H9 (cell line): ENCODE measurements around the gene MXRA7. TPM values are rescaled to one million over a fixed set of nuclear protein-coding genes. Genes with fewer than 3 reads are reported as not detected.
"Not testable (repeated sequence)": the region's sequence is repeated elsewhere in the genome, so short reads cannot be mapped to it uniquely, and the experiment has no call there.

Source experiments
- DNase-seq: peaks from one replicate; pipeline ENCODE4 v3.0.0-alpha.2; 2017
- H2AFZ ChIP-seq: one replicate; pipeline ENCODE4 v1.6.1; 2013; ENCODE audit warnings: mild to moderate bottlenecking, low read length, control low read depth, moderate library complexity
- H2AK5ac ChIP-seq: 2 replicates; pipeline ENCODE4 v1.6.1; 2013; ENCODE audit warnings: low read length, control low read depth, mixed read lengths; ENCODE audit not compliant: insufficient read length
- H2BK120ac ChIP-seq: one replicate; pipeline ENCODE4 v1.6.1; 2013; ENCODE audit warnings: low read depth, mild to moderate bottlenecking, low read length, control low read depth, inconsistent platforms; ENCODE audit not compliant: poor library complexity, severe bottlenecking
- H2BK12ac ChIP-seq: 2 replicates; pipeline ENCODE4 v1.6.1; 2013; ENCODE audit warnings: low read length, control low read depth, mixed read lengths, low read depth; ENCODE audit not compliant: insufficient read length
- H2BK15ac ChIP-seq: 2 replicates; pipeline ENCODE4 v1.6.1; 2013; ENCODE audit warnings: low read depth, low read length, control low read depth
- H2BK20ac ChIP-seq: one replicate; pipeline ENCODE4 v1.6.1; 2013; ENCODE audit warnings: low read depth, mild to moderate bottlenecking, low read length, control low read depth, inconsistent platforms; ENCODE audit not compliant: poor library complexity, severe bottlenecking
- H2BK5ac ChIP-seq: 2 replicates; pipeline ENCODE4 v1.6.1; 2013; ENCODE audit warnings: low read length, control low read depth, mixed read lengths; ENCODE audit not compliant: insufficient read length
- H3K14ac ChIP-seq: 2 replicates; pipeline ENCODE4 v1.6.1; 2013; ENCODE audit warnings: low read length, control low read depth; ENCODE audit not compliant: insufficient read depth
- H3K18ac ChIP-seq: 2 replicates; pipeline ENCODE4 v1.6.1; 2013; ENCODE audit warnings: low read depth, mild to moderate bottlenecking, mixed read lengths, low read length, control low read depth; ENCODE audit not compliant: insufficient read length
- H3K23ac ChIP-seq: 2 replicates; pipeline ENCODE4 v1.6.1; 2013; ENCODE audit warnings: low read length, control low read depth, mixed read lengths, low read depth; ENCODE audit not compliant: insufficient read length
- H3K23me2 ChIP-seq: 2 replicates; pipeline ENCODE4 v1.6.1; 2013; ENCODE audit warnings: low read depth, mild to moderate bottlenecking, mixed read lengths, low read length, control low read depth; ENCODE audit not compliant: insufficient read length, poor library complexity, severe bottlenecking
- H3K27ac ChIP-seq: 2 replicates; pipeline ENCODE4 v1.5.1; 2013; ENCODE audit warnings: low read length, control low read depth, mixed read lengths, low read depth; ENCODE audit not compliant: insufficient read length
- H3K27me3 ChIP-seq: 2 replicates; pipeline ENCODE4 v1.6.1; 2013; ENCODE audit warnings: low read length, control low read depth, inconsistent platforms; ENCODE audit not compliant: insufficient read depth
- H3K4ac ChIP-seq: 2 replicates; pipeline ENCODE4 v1.6.1; 2013; ENCODE audit warnings: low read depth, mild to moderate bottlenecking, control low read depth, inconsistent platforms, low read length, moderate library complexity
- H3K4me1 ChIP-seq: 2 replicates; pipeline ENCODE4 v1.6.1; 2013; ENCODE audit warnings: low read length, control low read depth, inconsistent platforms; ENCODE audit not compliant: insufficient read depth
- H3K4me2 ChIP-seq: 2 replicates; pipeline ENCODE4 v1.6.1; 2013; ENCODE audit warnings: low read length, control low read depth, mixed read lengths; ENCODE audit not compliant: insufficient read length, insufficient read depth
- H3K56ac ChIP-seq: 2 replicates; pipeline ENCODE4 v1.6.1; 2013; ENCODE audit warnings: low read depth, mild to moderate bottlenecking, mixed read lengths, low read length, control low read depth; ENCODE audit not compliant: insufficient read length
- H3K79me1 ChIP-seq: 2 replicates; pipeline ENCODE4 v1.6.1; 2013; ENCODE audit warnings: low read depth, mild to moderate bottlenecking, moderate library complexity, low read length, control low read depth, inconsistent platforms; ENCODE audit not compliant: insufficient read depth, poor library complexity, severe bottlenecking
- H3K79me2 ChIP-seq: 2 replicates; pipeline ENCODE4 v1.6.1; 2013; ENCODE audit warnings: low read length, control low read depth, inconsistent platforms; ENCODE audit not compliant: insufficient read depth
- H3K9ac ChIP-seq: 2 replicates; pipeline ENCODE4 v1.6.1; 2013; ENCODE audit warnings: low read length, control low read depth, mixed read lengths; ENCODE audit not compliant: insufficient read length; ENCODE audit errors: extremely low read depth
- H3K9me3 ChIP-seq: one replicate; pipeline ENCODE4 v1.6.1; 2013; ENCODE audit warnings: low read depth, low read length, inconsistent platforms; ENCODE audit not compliant: control insufficient read depth
- H3T11ph ChIP-seq: one replicate; pipeline ENCODE4 v1.6.1; 2013; ENCODE audit warnings: mild to moderate bottlenecking, low read length, control low read depth, inconsistent platforms
- H4K20me1 ChIP-seq: one replicate; pipeline ENCODE4 v1.6.1; 2013; ENCODE audit not compliant: control insufficient read depth, insufficient read length, insufficient read depth
- H4K5ac ChIP-seq: 2 replicates; pipeline ENCODE4 v1.6.1; 2013; ENCODE audit warnings: low read depth, mild to moderate bottlenecking, mixed read lengths, low read length, control low read depth; ENCODE audit not compliant: insufficient read length
- H4K8ac ChIP-seq: replicated peaks from 2 replicates; pipeline ENCODE4 v1.6.1; 2013; ENCODE audit warnings: low read length, control low read depth, mixed read lengths, low read depth; ENCODE audit not compliant: insufficient read length
- H4K91ac ChIP-seq: 2 replicates; pipeline ENCODE4 v1.6.1; 2013; ENCODE audit warnings: low read depth, mild to moderate bottlenecking, moderate library complexity, mixed read lengths, low read length, control low read depth; ENCODE audit not compliant: insufficient read length
- H3K27ac Mint-ChIP-seq, 3 experiments: 2 replicates in 2 of 3; 3 replicates in 1 of 3; pipeline ENCODE4 v1.8.0; 2020 to 2021; ENCODE audit warnings: mixed read lengths in 3 of 3, mild to moderate bottlenecking in 1 of 3, moderate library complexity in 1 of 3
- H3K27me3 Mint-ChIP-seq: 2 replicates; pipeline ENCODE4 v1.8.0; 2021; ENCODE audit warnings: low read depth, mild to moderate bottlenecking, moderate library complexity, mixed read lengths
- H3K36me3 Mint-ChIP-seq, 3 experiments: 2 replicates in 2 of 3; 3 replicates in 1 of 3; pipeline ENCODE4 v1.8.0; 2020 to 2021; ENCODE audit warnings: low read depth in 3 of 3, mixed read lengths in 3 of 3; ENCODE audit not compliant: insufficient read depth in 1 of 3
- H3K4me1 Mint-ChIP-seq, 2 experiments: 2 replicates each; pipeline ENCODE4 v1.8.0; 2020; ENCODE audit warnings: mixed read lengths in 2 of 2
- H3K4me3 Mint-ChIP-seq, 2 experiments: 2 replicates in 1 of 2; 3 replicates in 1 of 2; pipeline ENCODE4 v1.8.0; 2020 to 2021; ENCODE audit warnings: mild to moderate bottlenecking in 2 of 2, mixed read lengths in 2 of 2, moderate library complexity in 1 of 2
- H3K9me3 Mint-ChIP-seq, 2 experiments: 2 replicates in 1 of 2; 3 replicates in 1 of 2; pipeline ENCODE4 v1.8.0; 2020; ENCODE audit warnings: mild to moderate bottlenecking in 2 of 2, mixed read lengths in 2 of 2, moderate library complexity in 1 of 2
- WGBS: extraction: QIAGEN DNeasy Blood & Tissue Kit; methylation state at CpG from one replicate; pipeline ENCODE4 v1.1.7; 2013; ENCODE audit warnings: missing lambda C conversion rate, low lambda C conversion rate, mixed read lengths; ENCODE audit not compliant: insufficient read length; ENCODE audit errors: extremely low coverage; 5-methylcytosine and 5-hydroxymethylcytosine counted together
- total RNA-seq: library from RNA; stranded (reverse); gene quantifications from 2 replicates; pipeline ENCODE4 v1.2.1, GENCODE V29; 2021
- TF ChIP-seq, protein P1 (sequence below): fragments of 200-600 bp; sonication (generic); conservative IDR thresholded peaks from 3 replicates; pipeline ENCODE4 v1.8.0; 2021; ENCODE audit warnings: antibody characterized with exemption, mild to moderate bottlenecking

The MXRA7 gene
- total RNA-seq, 1 experiment from 2014 or later: 28.2 TPM

DNA sequence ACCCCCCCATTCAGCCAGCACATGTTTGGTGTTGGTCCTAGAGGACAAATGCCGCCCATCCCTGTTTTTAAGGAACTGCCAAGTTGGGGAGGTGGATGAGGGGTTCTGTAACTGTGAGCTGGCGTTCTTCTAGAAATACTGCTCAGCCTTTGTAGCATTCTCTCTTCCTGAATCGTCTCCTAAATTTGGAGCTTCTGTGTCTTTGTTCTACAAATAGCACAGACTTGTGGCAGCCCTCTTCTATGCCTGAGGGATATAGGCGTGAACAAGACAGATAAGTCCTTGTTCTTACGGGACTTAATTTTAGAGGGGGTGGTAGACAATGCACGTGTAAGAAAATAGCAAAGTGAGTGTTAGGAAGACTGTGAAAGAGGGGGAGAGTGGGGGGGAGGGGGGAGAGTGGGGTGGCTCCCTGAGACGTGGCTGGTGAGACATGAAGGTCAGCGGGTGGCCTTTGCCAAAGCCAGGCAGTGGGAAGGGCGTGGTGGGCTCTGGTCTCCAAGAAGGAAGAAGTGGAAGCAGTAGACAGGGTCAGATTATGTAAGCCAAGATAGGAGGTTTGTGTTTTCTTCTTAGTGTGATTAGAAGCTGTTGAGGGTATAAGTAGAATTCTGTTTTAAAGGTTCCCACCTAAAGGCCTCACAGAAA lies 37.1 kb upstream of the MXRA7 start:
- Histone ChIP-seq H3K79me1 (no peaks in the 10 kb centered on the region), H2BK120ac (no peak overlapping the region), H4K5ac (no peak overlapping the region), H3T11ph (no peak overlapping the region), H3K18ac (no peak overlapping the region), H3K4me1 (no peaks in the 10 kb centered on the region), H4K8ac (no peak overlapping the region), H3K9me3 (no peaks in the 10 kb centered on the region), H3K23ac (no peak overlapping the region), H3K79me2 (no peaks in the 10 kb centered on the region), H3K27me3 (no peaks in the 10 kb centered on the region), H3K27ac (no peak overlapping the region), H3K56ac (no peak overlapping the region), H4K20me1 (no peaks in the 10 kb centered on the region), H2BK12ac (no peak overlapping the region), H4K91ac (no peak overlapping the region), H3K4ac (no peak overlapping the region), H3K23me2 (no peaks in the 10 kb centered on the region), H2BK15ac (no peak overlapping the region), H2AK5ac (no peak overlapping the region), H3K4me2 (no peak overlapping the region), H2BK20ac (no peak overlapping the region), H3K14ac (no peak overlapping the region), H2BK5ac (no peak overlapping the region), H3K9ac (no peak overlapping the region), H2AFZ (no peak overlapping the region)
- Mint-ChIP-seq H3K27ac (no peak overlapping the region), H3K4me3 (no peak overlapping the region), H3K36me3 (peaks cover 20 to 45% (median 31%) of the 10 kb centered on the region in 3 experiments), H3K27me3 (no peaks in the 10 kb centered on the region), H3K9me3 (no peaks in the 10 kb centered on the region; a peak in 1 of 5 replicates), H3K4me1 (no peaks in the 10 kb centered on the region)
- no CpG with 5 or more reads among the region's 9 CpGs for WGBS
- DNase-seq: no peak
- TF ChIP-seq, protein P1, sequence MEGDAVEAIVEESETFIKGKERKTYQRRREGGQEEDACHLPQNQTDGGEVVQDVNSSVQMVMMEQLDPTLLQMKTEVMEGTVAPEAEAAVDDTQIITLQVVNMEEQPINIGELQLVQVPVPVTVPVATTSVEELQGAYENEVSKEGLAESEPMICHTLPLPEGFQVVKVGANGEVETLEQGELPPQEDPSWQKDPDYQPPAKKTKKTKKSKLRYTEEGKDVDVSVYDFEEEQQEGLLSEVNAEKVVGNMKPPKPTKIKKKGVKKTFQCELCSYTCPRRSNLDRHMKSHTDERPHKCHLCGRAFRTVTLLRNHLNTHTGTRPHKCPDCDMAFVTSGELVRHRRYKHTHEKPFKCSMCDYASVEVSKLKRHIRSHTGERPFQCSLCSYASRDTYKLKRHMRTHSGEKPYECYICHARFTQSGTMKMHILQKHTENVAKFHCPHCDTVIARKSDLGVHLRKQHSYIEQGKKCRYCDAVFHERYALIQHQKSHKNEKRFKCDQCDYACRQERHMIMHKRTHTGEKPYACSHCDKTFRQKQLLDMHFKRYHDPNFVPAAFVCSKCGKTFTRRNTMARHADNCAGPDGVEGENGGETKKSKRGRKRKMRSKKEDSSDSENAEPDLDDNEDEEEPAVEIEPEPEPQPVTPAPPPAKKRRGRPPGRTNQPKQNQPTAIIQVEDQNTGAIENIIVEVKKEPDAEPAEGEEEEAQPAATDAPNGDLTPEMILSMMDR: no peak

DNA sequence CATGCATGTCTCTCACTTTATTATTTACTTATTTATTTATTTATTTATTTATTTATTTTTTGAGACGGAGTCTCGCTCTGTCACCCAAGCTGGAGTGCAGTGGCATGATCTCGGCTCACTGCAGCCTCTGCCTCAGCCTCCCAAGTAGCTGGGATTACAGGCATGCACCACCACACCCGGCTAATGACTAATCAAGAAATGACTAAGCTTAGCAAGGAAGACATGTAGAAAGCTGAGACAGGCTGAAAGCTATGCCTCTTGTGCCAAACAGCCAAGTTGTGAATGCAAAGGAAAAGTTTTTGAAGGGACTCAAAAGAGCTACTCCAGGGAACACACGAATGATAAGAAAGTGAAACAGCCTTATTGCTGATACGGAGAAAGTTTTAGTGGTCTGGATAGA lies 35.0 kb upstream of the MXRA7 start:
- not testable (repeated sequence) for H3K27me3 ChIP-seq, H3K9me3 Mint-ChIP-seq, H3K23me2 ChIP-seq, H2AK5ac ChIP-seq, H2BK20ac ChIP-seq, H2BK12ac ChIP-seq, H3K79me2 ChIP-seq, H3K14ac ChIP-seq, H4K20me1 ChIP-seq, H3K27ac Mint-ChIP-seq, H3K4ac ChIP-seq, DNase-seq, H3K23ac ChIP-seq, H3K4me3 Mint-ChIP-seq, H3K27ac ChIP-seq, H3K27me3 Mint-ChIP-seq, H4K8ac ChIP-seq, H3K4me1 ChIP-seq, H2BK5ac ChIP-seq, H3K79me1 ChIP-seq, H3K9me3 ChIP-seq, H3K4me1 Mint-ChIP-seq, H4K5ac ChIP-seq, H2BK120ac ChIP-seq, H3T11ph ChIP-seq, H3K18ac ChIP-seq, H3K4me2 ChIP-seq, H2BK15ac ChIP-seq, H3K56ac ChIP-seq, H3K9ac ChIP-seq, H4K91ac ChIP-seq, H2AFZ ChIP-seq
- no CpG with 5 or more reads among the region's 6 CpGs for WGBS
- peaks cover 23 to 57% (median 39%) of the 10 kb centered on the region in 3 experiments for H3K36me3 Mint-ChIP-seq
